Middle frontal gyrus (tissue), 1 donor: ENCODE measurements around the gene USP22.
"Not testable (repeated sequence)": the region's sequence is repeated elsewhere in the genome, so short reads cannot be mapped to it uniquely, and the experiment has no call there.

Source experiments
- DNase-seq: peaks from one replicate; pipeline ENCODE4 v3.0.0-alpha.2; 2015; ENCODE audit warnings: low spot score; ENCODE audit errors: extremely low spot score

Gene USP22

DNA sequence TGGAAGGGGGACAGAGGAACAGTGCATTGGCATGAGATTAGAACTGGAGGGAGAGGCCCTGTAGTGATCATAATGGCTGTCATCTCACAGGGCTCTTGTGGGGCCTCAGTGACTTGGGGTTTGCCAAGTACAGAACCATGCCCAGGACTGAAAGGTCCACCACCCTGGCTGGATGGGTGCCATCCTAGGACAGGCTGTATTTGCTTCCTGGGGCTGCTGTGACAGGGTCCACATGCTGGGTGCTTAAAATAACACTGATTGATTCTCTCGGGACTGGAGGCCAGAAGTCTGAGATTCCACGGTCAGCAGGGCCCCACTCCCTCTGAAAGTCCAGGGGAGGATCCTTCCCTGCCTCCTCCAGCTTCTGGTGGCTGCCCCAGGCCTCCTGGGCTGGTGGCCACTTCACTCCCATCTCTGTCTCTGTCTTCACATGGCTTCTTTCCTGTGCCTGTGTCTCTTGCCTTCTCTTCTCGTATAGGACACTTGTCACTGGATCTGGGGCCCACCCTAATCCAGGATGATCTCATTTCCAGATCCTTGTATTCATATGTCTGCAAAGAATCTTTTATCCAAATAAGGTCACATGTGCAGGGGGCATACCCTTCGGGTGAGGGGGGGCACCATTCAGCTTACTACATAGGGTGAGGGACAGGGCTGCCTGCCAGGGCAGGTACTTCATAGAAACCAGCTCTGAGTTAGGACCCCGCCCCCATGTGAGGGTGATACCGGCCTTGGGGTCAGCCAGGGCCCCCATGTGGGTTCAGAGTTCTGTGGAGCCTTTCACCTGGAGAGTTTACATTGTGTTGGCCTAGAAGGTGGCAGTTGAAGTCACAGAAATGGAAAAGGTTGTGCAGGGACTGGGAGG, 52.6 kb downstream of the USP22 start:
- no peak for DNase-seq

DNA sequence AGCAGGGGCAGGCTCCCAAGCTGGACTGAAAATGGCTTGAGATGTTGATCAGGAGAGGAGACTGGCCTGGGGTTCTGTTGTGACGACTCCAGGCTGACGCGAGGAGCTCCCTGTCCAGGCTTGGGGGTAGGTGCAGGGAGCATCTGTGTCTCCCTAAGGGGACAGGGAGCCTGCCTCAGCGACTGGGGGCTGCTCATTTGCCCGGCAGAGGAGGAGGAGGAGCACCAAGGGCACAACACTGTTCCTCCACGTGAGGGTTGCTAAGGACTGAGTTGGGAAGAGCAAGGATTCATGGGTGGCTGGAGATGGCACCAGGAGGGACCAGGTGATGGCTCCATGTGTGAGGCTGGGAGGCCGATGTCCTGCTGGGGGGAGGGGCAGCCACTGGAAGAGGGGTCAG, 53.3 kb downstream of the USP22 start:
- no peak for DNase-seq

DNA sequence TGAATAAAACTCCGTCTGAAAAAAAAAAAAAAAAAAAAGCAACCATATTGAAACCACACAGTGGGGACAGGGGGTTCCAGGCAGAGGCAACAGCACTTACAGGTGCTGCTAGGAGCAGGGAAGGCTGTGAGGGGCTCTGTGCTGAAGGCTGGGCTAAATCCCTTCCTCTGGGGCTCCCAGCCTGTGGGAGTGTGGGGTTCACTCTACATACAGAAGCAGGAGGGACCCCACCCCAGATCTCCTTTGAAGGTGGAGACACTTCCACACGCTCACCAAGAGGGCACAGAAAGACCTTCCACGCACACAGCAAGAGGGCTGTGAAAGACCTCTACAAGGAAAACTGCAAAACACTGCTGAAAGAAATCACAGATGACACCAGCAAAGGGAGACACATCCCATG, 53.9 kb downstream of the USP22 start:
- DNase-seq = no peak

DNA sequence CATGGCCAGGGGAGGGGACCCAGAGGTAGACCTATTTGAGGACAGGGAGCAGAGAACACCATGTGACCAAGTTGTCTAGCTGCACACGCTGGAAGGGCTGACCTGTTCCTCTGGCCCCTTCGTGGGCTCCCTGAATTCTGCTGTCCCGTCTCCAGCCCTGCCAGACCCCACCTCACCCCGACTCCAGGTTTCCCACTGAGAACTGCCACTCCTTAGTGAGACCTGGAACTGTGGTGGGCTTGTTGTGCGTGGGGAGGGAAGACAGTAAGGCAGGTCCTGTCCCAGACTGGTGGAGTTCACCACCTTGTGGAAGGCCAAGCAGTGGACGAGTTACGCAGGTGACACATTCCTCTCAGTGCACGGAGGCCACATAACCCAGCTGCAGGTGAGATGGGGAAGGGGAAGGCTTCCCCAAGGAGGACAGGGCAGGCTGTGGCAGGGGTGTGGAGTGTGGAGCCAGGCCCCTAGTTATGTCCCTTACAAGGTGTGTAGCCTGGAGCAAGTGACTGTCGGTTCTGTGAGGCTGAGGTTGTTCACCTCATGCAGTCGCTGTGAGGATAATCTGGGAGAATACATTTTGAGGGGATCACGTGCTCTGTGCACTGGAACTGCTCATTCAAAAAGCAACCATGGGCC, 54.7 kb downstream of the USP22 start:
- DNase-seq = no peak

DNA sequence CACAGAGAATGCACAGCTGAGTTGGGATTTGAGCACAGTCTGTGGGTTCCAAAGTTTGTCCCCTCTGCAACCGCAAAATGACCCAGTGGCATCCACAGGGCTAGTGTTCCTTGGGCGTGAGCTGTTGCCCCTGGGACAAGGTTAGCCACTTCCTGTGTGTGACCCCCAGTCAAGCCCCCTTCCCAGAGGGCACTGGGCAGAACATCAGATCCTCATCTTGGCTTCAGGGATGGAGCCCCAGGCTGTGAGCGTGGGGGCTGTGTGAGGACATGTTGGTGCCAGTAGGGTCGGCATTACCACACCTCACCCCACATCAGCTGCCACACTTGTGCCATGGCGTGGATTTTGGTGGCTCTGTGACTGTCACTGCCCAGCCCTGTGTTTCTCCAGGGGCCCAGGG, 55.3 kb downstream of the USP22 start:
- no peak for DNase-seq

DNA sequence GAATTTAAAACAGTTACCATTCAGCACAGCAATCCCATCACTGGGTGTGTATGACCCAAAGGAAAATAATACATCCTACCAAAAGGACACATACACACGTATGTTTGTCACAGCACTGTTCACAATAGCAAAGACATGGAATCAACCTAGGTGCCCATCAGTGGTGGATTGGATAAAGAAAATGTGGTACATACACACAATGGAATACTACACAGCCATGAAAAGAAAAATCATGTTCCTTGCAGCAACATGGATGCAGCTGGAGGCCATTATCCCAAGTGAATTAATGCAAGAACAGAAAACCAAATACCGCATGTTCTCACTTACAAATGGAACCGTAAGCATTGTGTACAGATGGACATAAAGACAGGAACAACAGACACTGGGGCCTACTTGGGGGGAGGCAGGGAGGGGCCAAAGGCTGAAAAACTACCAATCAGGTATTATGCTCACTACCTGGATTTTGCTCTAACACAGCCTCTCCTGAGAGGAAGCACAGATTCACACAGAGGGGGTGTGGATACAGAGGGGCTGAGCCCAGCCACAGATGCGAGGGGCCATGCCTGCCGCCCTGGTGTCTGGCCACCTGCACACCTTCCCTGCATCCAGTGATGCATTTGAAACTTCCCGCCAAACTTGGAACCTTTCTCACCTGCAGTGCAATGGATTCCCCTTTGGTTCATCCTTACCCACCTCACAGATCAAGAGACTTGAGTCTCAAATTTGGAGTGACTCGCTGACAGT, 55.9 kb downstream of the USP22 start:
- DNase-seq = no peak

DNA sequence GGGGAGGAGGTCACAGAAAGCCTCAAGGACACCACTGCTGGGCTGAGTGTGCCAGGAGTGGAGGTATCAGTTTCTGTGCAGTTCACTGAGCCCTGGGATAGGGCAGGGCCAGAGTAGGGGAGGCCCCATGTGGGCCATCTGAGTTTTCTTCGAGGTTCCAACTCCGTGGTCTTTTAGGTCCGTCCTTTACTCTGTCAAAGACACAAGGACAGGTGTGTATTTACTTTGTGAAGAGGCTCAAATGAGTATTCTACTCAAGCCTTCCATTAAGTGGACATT, 59.5 kb downstream of the USP22 start:
- no peak for DNase-seq

DNA sequence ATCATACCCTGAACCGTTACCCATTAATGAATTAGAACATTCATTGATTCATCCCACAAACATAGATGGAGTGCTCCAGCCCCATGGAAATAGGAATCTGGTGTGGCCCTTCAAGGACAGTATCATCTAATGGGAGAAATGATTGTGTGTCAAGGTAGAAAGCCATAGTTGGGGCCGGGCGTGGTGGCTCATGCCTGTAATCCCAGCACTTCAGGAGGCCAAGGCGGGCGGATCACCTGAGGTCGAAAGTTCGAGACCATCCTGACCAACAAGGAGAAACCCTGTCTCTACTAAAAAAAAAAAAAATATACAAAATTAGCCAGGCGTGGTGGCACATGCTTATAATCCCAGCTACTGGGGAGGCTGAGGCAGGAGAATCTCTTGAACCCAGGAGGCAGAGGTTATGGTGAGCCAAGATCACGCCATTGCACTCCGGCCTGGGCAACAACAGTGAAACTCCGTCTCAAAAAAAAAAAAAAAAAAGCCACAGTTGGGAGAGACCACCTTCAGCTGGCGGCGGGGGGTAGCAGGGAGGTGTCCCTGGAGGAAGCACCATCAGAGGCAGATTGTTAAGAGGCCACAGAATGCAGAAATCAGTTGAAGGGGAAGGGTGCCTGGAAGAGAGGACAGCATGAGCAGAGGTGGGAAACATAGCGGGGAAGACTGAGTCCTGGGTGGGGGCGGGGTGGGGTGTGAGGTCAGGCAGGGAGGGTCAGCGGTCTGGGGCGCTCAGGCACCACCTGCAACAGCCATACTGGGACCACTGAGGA, 60.0 kb downstream of the USP22 start:
- DNase-seq = no peak

DNA sequence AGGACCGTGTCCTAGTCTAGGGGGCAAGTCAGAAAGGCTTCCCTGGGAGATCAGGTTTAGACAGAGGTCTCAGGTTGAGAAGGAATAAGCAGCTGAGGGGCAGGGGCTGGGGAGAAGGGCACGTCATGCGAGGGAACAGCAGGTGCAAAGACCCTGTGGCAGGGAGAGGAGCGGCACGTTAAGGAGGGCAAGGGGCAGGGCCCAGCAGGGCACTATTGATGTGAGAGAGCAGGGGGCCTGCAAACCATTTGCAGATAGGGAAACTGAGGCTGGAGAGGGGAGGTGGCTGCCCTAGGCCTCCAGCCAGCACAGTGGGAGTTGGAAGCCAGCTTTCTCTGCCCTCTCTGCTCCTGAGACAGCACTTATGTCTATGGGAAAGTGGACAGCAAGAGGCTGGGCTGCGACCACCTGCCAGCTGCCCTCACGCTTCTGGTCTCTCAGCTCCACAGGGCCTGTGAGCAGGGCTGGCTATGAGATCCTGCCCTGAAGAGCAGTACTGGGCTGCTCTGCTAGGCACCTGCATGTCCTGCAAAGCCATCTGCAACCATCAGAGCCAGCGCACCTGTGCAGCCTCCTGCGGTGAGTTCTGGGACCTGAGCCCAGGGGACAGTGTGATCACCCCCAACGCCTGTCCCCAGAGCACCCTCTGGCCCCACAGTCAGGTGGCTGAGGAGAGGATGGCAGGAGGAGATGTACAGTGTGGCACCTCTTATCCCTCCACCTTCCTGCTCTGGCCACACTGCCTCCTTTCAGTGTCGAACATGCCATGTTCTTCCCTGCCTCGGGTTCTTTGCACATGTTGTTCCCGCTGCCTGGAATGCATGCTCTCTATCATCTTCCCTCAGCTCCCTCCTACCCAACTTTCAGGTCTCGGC, 61.5 kb downstream of the USP22 start:
- DNase-seq = no peak

DNA sequence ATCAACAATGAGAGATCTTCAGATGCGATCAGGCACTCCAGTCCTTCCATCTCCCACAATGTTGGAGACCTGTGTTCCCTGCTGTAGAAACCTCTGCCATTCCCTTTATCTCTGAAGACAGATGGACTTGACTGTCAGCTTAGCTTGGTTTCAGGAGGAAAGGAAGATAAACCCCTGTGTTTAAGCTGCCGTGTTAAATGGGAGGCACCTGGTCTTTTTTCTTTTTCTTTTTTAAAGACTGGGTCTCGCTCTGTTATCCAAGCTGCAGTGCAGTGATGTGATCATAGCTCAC, 63.1 kb downstream of the USP22 start:
- no peak for DNase-seq

DNA sequence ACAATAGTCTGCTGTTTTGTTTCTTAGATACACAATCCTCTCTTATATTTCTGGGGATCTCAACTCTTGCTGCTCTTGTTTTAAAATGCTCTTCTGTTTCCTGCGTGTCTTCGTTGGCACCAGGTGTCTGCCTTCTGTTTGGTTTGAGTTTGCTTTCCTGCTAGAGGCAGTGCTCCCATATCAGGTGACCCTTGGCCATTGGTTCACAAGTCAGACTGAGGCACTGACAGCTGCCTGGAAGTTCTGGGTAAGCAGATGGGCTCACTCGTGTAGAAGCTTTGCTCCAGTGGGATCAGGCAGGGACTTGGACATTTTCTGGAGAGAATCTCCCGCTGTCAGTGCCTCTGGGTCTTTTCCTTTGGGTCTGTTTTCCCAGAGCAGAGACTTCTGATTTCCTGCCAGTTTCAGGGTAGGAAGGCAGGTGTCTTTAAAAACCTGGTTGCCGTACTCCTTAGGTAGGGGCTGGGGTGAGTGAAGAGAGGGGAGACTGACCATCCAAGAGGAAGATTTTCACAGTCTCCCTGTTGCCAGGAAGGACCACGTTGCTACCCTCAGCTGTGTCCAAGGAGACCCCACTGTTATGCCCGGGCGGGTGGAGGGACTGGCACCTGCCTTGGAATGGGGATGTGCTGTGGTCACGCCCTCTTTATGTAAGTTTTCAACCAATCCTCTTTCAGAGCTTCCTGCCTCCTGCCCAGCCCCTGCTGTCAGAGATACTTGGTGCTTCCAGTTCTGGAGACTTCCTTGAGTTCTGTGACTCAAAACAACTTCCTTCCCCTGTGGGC, 63.6 kb downstream of the USP22 start:
- DNase-seq = not testable (repeated sequence)

DNA sequence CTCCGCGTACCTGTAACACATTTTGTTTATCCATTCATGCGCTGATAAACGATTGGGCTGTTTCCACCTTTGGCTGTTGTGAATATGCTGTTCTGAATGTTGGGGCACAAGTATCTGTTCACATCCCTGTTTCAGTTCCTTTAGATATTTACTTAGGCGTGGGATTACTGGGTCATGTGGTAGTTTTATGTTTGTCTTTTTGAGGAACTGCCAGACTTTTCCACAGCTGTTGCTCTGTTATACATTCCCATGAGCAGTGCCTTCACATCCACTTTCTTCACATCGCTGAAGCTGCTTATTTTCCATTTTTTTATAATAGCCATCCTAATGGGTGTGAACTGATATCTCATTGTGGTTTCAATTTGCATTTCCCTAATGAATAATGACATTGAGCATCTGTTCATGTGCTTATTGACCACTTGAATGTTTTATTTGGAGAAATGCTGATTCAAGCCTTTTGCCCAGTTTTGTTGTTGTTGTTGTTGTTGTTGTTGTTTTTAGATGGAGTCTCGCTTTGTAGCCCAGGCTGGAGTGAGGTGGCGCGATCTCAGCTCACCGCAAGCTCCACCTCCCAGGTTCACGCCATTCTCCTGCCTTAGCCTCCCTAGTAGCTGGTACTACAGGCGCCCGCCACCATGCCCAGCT, 65.1 kb downstream of the USP22 start:
- not testable (repeated sequence) for DNase-seq

DNA sequence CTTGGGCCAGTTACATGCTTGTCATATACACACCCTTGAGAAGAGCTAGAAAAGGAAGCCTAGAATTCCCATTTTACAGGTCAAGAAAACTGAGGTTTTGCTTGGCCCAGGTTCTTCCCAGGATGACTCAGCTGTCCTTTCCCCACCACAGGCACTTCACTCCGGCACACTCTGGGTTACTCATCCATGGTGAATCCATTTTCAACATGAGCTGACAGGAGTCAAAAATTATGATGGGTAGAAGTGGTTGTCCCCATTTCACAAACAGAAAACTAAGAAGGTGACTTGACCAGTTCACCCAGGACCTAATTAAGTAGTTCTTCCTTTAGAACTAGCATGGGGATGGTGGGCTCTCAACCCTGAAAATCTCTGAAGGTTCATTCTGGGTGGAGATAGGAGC, 67.2 kb downstream of the USP22 start:
- no peak for DNase-seq

DNA sequence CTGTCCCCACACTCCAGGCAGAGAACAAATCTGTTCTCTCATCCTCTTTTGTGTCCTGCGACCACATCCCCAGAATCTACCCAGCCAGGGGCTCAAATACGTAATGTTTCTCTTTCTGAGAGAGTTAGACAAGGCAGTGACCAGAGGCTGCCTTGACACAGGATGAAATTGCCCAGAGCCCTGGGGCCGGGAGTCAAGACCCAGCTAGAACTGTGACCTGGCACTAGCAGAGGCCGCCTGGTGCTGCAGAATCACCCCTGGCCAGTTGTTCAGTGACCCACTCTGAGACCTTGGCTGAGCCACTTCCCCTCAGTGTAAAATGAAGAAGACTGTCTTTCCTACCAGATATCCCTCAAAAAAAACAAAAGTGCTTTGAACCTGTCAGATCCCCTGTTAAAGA, 72.5 kb downstream of the USP22 start:
- DNase-seq = no peak

DNA sequence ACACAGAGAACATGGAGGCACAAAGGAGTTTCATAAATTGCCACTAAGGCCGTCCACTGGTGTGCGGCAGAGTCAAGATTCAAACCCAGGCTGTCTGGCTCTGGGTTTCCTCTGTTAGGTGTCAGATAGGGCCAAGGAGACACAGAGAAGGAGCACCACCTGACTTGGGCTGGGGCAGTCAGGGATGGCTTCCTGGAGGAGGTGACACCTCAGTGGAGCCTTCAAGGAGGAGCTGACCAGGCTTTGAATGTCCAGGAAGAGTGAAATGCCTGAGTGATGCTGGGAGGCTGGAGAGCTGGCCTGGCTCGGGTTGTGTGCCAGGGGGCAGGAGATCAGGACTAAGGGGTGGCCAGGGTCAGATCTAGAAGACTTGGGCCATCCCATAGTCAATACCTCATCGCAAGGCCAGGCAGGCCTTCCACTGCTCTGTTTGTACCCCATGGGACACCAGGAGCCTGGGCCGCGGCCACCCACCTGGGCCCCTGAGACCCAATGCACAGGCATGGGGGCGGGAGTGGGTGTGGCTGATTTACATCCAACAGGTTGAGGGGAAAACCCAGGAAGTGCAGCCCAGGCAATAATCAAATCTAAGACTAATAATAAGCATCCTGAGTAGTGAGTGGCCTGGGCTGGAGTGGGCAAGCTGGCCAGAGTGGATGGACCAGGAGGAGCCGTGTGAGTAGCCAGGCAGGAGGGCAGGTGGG, 73.7 kb downstream of the USP22 start:
- no peak for DNase-seq

DNA sequence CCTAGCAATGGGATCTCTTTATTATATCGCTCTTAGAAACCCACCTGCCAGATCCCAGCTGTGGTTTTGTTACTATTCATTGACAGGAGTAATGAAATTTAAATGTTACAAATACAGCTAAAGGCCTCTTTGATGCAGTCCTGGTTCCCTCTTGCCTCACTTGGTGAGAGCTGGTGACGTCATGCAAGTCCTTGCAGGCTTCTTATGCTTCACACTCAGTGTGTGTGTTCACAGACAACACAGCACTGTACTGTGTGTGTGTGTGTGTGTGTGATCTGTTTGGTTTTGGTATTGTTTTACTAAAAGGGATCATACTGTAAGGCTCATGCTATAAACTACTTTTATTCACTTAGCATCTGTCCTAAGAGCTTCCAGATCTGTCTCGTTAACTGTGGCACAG, 75.0 kb downstream of the USP22 start:
- no peak for DNase-seq

DNA sequence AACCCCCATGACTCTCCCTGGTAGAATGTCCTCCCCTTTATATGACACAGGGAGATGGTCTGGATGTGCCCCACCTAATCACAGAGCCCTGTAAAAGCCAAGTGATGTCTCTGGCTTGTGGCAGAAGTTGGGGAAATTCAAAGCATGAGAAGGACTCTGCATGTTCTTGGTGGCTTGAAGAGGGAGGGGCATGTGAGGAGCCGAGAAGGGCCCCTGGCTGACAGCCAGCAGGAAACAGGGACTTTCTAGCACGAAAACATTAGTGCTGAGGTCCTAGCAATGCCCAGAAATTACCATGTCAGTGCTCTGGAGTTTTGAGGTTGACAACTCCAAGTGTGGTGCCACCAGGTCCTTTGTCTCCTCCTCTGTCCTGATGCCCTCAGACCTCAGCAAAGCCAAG, 75.9 kb downstream of the USP22 start:
- DNase-seq = no peak

DNA sequence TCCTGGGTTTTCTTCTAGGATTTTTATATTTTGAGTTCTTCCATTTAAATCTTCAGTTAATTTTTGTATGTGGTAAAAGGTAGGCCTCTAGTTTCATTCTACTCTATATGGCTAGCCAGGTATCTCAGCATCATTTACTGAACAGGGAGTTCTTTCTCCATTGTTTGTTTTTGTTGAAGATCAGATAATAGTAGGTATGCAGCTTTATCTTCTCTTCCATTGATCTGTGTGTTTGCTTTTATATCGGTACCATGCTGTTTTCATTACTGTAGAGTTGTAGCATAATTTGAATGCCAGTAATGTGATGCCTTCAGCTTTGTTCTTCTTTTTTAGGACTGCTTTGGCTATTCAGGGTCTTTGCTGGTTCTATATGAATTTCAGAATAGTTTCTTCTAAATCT, 77.3 kb downstream of the USP22 start:
- no peak for DNase-seq

DNA sequence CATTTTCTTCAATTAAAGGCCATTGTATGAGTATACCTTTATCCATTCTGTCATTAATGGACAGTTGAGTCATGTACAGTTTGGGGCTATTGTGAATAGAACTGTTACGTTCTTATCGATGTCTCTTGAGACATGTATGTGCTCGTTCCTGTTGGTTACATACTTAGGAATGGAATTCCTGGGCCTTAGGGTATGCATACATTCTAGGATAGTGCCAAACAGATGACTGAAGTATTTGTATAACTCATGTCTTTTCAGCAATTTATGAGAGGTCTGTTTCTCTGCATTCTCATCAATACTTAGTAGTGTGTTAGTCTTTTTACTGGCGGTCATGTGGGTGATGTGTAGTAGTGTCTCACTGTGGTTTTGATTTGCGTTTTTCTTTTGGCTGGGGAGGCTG, 81.2 kb downstream of the USP22 start:
- DNase-seq = no peak
